ENCODE results near the gene TUB. TPM values are rescaled to one million over a fixed set of nuclear protein-coding genes. Genes with fewer than 3 reads are reported as not detected.
A peak's percentile ranks its signal among the peaks of the same experiment; 100 is the strongest.

Gene TUB
- total RNA-seq, 1 experiment from 2014 or later = 1.2 TPM

DNA sequence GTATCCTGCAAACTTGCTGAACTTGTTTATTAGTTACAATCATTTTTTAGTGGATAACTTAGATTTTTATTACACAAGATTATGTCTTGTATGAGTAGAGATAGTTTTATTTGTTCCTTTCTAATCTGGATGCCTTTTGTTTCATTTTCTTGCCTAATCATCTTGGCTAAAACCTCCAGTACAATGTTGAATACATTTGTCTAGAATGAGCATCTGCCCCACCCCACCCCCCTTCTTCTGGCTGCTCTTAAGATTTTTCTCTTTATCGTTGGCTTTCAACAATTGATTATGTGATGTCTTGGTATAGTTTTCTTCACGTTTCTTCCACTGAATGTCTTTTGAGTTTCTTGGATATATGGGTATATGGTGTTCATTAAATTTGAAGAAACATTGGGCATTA, 37.3 kb upstream of the TUB start:
- no peak for DNase-seq (ENCODE audit: low read depth)

DNA sequence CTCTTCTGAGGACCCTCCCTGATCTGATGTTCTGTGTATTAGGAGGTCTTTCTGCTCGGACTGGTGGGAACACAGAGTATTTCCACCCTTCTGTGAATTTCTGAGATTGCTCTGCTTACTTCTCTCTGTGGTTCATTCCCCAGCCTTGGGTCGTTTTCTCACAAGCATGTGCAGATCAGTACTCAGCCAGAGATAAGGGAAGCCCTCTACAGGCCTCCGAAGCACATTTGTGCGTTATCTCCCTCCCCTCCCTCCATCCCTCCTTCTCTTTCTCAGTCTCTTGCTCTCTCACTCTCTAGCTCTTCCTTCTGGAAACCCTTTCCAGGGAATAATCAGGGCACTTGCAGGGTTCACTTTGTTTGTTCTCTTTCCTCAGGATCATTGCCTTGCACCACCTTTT, 35.2 kb upstream of the TUB start:
- DNase-seq (ENCODE audit: low read depth) = no peak

- DNase-seq (ENCODE audit: low read depth) = no peak
Measured at GRCh38 chr11:8047382-8047781, 33.6 kb upstream of the TUB start.

- no peak for DNase-seq (ENCODE audit: low read depth)
Measured at GRCh38 chr11:8049084-8049483, 31.9 kb upstream of the TUB start.

- no peak for DNase-seq (ENCODE audit: low read depth)
Measured at GRCh38 chr11:8055091-8055835, 25.7 kb upstream of the TUB start.

GRCh38 chr11:8055836-8056526, 25.0 kb upstream of the TUB start:
- DNase-seq (ENCODE audit: low read depth) = no peak

GRCh38 chr11:8056810-8057463, 24.1 kb upstream of the TUB start:
- DNase-seq (ENCODE audit: low read depth) = no peak

DNA sequence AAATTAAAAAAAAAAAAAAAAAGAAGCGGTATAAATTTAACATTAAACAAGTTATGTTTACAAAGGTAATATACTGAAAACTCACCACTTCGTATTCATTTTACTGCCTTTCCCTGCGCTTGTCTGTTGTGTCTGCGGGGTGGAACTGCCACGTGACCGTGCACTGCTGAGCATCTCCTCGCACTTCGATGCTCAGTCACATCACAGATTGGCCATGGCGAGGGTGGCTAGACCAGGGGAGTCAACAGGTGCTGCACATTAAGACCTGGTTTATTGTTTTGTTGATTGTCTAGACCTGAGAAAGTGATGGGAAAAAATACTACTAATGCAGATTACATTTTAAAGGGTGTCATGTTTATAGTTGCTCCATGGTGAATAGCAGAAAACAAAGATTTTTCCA, 22.8 kb upstream of the TUB start:
- DNase-seq (ENCODE audit: low read depth) = no peak

DNA sequence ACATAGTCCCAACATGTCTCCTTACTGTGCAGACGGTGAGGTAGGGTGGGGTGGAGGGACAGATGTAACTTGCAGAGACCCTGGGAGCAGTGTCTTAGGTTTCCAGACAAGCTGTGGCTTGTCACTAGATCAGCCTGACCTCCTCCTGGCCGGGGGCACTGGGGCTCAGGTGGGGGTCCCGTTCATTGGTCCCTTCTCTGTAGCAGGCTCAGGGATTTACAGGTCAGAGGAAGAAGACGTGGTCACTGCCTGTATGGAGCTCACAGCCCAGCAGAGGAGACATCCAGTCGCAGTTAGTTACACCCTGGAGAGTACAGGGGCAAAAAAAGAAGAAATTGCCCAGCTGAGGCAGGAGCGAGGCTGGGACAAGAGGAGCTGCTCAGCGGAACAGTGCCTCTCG, 22.0 kb upstream of the TUB start:
- no peak for DNase-seq (ENCODE audit: low read depth)

- DNase-seq (ENCODE audit: low read depth) = no peak
Measured at GRCh38 chr11:8059571-8060011, 21.4 kb upstream of the TUB start.

DNA sequence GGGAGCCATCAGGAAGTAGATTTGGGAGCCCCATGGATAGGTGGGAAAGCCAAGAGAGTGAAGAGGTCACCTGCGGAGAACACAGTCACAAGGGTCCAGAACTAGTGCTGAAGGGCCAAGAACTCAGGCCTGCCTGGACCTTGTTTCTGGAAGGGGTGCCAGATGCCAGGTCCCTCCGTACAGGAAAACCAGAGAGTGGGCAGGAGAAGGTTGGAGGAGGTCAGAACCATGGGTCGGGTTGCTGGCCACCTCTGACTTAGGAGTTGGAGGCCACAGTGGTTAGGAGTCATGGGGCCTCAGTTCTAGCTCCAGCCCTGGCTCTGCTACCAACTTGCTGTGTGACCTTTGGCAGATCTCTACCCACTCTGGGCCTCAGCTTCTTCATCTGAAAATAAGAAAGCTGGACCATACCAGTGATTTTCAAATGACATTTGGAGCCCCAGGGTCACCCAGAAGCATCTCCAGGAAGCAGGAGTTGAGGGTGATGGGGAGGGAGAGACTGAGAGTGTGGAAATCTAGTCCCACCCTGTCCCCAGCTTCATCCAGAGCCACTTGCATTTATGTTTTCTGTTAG, 20.8 kb upstream of the TUB start:
- DNase-seq (ENCODE audit: low read depth) = no peak

GRCh38 chr11:8060801-8061554, 20.0 kb upstream of the TUB start:
- DNase-seq (ENCODE audit: low read depth) = peak; percentile 49

DNA sequence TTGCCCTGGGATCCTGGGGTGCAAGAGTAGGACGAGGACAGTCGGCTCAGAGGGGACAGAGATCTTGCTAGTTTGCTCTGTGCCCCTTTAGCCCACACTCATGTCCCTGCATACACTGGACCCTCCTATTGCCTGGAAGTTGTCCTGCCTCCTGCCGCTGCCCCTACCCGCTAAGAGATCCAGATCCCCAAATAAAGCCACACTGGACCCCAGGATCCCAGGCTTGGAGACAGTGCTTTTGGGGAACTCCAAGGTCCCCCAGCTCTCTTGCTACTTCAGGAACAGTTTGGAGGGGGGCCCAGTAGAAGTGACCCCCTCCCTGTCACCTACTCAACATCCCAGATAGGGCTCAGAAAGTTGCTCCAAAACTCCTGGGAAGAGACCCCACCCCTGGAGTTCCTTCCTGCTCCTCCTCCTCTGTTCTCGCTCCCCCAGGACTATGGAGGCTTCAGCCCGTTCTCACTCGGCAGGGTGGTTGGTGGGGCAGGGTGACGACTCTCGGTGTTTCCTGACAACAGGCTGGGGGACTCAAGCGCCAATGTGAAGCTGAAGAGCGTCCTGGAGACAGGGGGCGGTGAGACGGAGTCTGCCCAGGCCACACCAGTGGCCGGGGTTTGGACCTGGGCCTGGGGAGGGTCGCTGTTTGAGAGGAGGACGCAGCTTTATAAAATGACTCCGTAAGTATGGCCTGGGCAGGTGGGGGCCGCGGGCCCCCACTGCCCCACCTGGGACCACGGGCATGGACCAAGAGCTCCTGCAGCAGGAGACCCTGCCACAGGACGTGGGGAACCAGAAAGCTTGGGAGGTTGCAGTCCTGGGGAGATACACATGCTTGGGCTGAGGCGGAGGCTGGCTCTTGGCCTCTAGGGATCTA, 19.2 kb upstream of the TUB start:
- no peak for DNase-seq (ENCODE audit: low read depth)

DNA sequence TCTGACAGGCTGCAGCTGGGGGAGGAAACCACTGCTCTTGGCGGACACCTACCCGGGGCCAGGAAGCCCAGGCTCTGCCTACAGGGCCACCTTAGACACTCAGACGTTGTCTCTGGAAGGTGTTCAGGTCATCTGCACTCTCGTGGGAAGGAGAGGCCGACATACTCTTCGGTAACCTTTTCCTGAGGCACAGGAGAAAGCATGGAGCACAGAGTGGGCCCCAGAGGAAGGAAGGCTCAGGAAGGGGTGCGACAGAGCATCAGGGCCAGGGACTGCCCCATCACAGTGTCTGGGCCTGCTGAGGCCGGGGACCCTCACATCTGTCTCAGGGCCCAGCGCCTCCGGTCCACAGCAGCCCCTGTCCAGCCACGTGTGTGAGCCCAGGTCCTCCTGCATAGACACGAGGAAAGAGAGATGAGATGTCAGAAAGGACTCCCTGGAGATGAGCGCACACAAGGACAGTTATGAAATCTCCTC, 18.2 kb upstream of the TUB start:
- DNase-seq (ENCODE audit: low read depth) = no peak

DNA sequence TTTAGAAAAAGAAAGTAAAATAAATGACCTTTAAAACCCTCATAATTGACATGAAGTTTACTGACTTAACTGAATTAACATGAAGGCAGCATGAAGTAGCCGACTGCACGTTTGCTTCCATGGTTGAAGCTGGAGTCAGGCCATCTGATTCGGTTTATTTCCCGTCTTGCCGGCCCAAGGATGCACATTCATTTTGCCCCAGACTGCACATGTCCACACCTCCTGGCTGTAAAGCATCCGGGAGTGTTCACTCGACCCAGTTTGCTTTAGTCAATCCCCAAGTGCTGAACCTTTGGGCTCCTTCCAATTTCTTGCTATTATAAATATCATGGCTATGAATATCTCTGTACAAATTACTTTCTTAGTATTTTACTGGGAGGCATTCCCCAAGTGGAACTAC, 17.7 kb upstream of the TUB start:
- no peak for DNase-seq (ENCODE audit: low read depth)

- DNase-seq (ENCODE audit: low read depth) = no peak
Measured at GRCh38 chr11:8065031-8065430, 16.0 kb upstream of the TUB start.

- DNase-seq (ENCODE audit: low read depth) = no peak
Measured at GRCh38 chr11:8066036-8066910, 14.7 kb upstream of the TUB start.

DNA sequence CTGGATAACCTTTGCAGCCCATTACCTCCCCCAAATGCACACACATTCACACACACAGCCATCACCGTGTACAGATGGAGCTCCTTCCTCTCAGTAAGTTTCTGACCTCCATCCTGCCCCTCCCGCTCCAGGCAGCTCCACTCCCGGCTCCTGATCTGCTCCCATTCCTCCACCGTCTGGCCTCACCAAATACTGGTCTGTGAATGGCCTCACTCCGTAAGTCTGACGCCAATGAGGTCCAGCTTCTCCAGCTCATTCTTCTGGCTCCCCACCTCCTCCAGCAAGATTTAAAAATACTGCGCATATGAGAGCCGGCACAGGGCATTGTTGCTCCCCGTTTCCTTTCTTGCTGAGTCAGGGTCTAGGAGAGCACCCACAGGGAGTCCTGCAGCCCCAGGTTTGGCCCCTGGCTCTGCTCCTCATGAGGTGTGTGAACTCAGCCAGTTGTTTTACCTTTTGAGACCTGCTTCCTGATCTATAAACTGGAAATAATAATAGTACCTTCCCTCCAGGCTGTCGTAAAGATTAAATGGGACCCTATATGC, 14.0 kb upstream of the TUB start:
- DNase-seq (ENCODE audit: low read depth) = no peak

DNA sequence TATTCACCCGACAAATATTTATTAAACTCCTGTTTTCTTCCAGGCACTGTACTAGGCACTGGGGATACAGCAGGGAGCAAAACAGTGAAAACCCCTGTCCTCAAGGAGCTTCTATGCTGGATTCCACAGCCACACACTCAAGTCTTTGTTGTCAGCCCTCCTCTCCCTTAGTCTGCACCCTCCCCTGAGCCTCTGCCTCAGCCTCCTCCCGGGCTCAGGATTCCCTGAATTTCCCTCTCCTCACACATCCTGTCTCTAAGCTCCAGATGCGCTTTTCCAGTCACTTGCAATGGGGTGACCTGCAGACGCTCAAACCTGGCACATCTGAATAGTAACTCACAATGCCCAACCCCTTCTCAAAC, 13.5 kb upstream of the TUB start:
- no peak for DNase-seq (ENCODE audit: low read depth)

Measured in Daoy (cell line).